Peyer's patch (tissue), 4 donors: ENCODE data around the gene PALLD. TPM values are rescaled to one million over a fixed set of nuclear protein-coding genes. Genes with fewer than 3 reads are reported as not detected.
A peak's percentile ranks its signal among the peaks of the same experiment; 100 is the strongest.

Experiments used
- DNase-seq, 3 donors: peaks; one replicate each; pipeline ENCODE4 v3.0.0-alpha.2; 2017 to 2019
- H3K27ac ChIP-seq, 4 donors: fragments of 200-600 bp; sonication (generic); one replicate each; pipeline ENCODE4 v1.5.1; 2016 to 2019
- H3K27me3 ChIP-seq, 2 donors: fragments of 200-600 bp; sonication (generic); one replicate each; pipeline ENCODE4 v1.5.1; 2019
- H3K36me3 ChIP-seq, 3 donors: fragments of 200-600 bp; sonication (generic); one replicate each; pipeline ENCODE4 v1.5.1; 2016 to 2019
- H3K4me1 ChIP-seq, 4 donors: fragments of 200-600 bp; sonication (generic); one replicate each; pipeline ENCODE4 v1.5.1; 2016 to 2019
- H3K4me3 ChIP-seq, 4 donors: fragments of 200-600 bp; sonication (generic); 1 replicate in 3 of 4; 2 replicates in 1 of 4; pipeline ENCODE4 v1.5.1; 2016 to 2019; ENCODE audit warnings: mild to moderate bottlenecking in 1 of 4
- H3K9me3 ChIP-seq, 4 donors: fragments of 200-600 bp; sonication (generic); one replicate each; pipeline ENCODE4 v1.5.1; 2016 to 2019; ENCODE audit warnings: mild to moderate bottlenecking in 1 of 4
- CTCF ChIP-seq, 6 experiments: fragments of 450-650 bp in 4 of 6; fragments of 200-600 bp in 2 of 6; sonication (generic) in 1 of 6; IDR thresholded peaks; one replicate each; pipeline ENCODE4 v1.5.1; 2017 to 2019; ENCODE audit warnings: antibody characterized with exemption in 6 of 6, mild to moderate bottlenecking in 3 of 6, moderate library complexity in 1 of 6
- POLR2A ChIP-seq, 2 donors: fragments of 450-650 bp; IDR thresholded peaks; one replicate each; pipeline ENCODE4 v1.5.1; 2017; ENCODE audit warnings: antibody characterized with exemption in 2 of 2, mild to moderate bottlenecking in 2 of 2, moderate library complexity in 2 of 2
- total RNA-seq, 4 donors: library from RNA; depleted of rRNA; stranded (reverse); fragments of >200 nt; gene quantifications; one replicate each; pipeline ENCODE4 v1.1.0, GENCODE V29; 2016

Gene PALLD
- total RNA-seq, 4 donors from 2014 or later = 68.0 to 175 (median 78.4) TPM

DNA sequence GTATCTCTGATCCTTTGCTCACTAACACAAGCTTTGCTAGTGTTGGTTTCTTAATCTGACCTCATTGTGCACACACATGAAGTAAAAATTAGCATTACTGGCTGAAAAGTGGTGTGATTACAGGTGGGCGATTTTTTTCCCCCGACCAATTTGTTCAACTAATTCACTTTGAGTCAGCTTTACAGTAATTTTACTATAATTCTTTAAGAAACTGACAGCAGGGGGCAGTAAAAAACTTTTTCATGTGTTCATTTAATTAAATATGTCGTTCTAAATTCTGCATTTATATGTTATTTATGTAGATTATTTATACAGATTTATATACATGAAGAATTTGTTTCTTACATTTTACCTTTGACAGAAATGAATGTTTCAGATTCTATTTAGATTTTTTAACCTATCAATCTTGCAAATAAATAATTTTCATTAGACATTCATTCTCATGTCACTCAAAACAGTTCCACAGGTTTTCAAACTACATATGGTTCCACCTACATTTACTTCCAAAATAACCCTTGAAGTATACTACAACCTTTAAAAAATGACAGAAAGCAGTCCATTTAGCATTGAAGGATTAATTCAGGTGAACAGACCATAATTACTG, 17.5 kb downstream of the PALLD start:
- H3K27me3 ChIP-seq = no peaks in the 10 kb centered on the region
- no peaks in the 10 kb centered on the region for H3K4me1 ChIP-seq
- no peaks in the 10 kb centered on the region for H3K9me3 ChIP-seq
- no peak for DNase-seq
- no peak overlapping the region for H3K27ac ChIP-seq
- no peaks in the 10 kb centered on the region for H3K36me3 ChIP-seq
- no peak for TF ChIP-seq POLR2A (IDR thresholded peaks at IDR 0.05)
- TF ChIP-seq CTCF (IDR thresholded peaks at IDR 0.05) = peak in 5 of 6 experiments; percentile 15 to 46 (median 44)
- no peak overlapping the region for H3K4me3 ChIP-seq

GRCh38 chr4:168515222-168516011, 18.6 kb downstream of the PALLD start:
- Histone ChIP-seq H3K9me3 (no peaks in the 10 kb centered on the region), H3K27ac (no peak overlapping the region), H3K4me1 (no peaks in the 10 kb centered on the region), H3K27me3 (no peaks in the 10 kb centered on the region), H3K4me3 (no peak overlapping the region), H3K36me3 (no peaks in the 10 kb centered on the region)
- DNase-seq = no peak
- TF ChIP-seq CTCF (IDR thresholded peaks at IDR 0.05) (no peak), POLR2A (IDR thresholded peaks at IDR 0.05) (no peak)

DNA sequence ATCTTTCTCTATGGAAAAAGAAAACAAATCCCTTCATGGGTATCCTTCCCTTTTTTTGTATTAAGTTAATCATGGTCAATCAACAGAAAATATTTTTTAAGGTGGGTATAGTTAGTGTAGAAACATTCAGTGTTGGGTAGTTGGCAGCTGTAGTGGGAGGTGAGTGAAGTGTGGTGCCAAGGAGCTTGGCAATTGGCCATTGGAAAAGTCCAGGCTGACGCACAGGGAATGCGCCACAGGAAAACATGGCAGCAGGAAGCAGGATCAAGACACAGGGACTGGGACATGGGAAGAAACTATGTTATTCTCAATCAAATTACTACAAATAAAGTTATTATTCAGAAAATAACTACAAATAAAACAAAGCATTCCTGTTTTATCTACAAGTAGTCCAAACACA, 20.0 kb downstream of the PALLD start:
- no peak for TF ChIP-seq CTCF (IDR thresholded peaks at IDR 0.05)
- TF ChIP-seq POLR2A (IDR thresholded peaks at IDR 0.05) = no peak
- no peaks in the 10 kb centered on the region for H3K36me3 ChIP-seq
- H3K27ac ChIP-seq = no peak overlapping the region
- H3K4me3 ChIP-seq = no peak overlapping the region
- no peaks in the 10 kb centered on the region for H3K4me1 ChIP-seq
- no peaks in the 10 kb centered on the region for H3K9me3 ChIP-seq
- no peak for DNase-seq
- no peaks in the 10 kb centered on the region for H3K27me3 ChIP-seq

GRCh38 chr4:168519576-168519975, 22.7 kb downstream of the PALLD start:
- TF ChIP-seq POLR2A (IDR thresholded peaks at IDR 0.05) = no peak
- TF ChIP-seq CTCF (IDR thresholded peaks at IDR 0.05) = no peak
- H3K36me3 ChIP-seq = no peaks in the 10 kb centered on the region

DNA sequence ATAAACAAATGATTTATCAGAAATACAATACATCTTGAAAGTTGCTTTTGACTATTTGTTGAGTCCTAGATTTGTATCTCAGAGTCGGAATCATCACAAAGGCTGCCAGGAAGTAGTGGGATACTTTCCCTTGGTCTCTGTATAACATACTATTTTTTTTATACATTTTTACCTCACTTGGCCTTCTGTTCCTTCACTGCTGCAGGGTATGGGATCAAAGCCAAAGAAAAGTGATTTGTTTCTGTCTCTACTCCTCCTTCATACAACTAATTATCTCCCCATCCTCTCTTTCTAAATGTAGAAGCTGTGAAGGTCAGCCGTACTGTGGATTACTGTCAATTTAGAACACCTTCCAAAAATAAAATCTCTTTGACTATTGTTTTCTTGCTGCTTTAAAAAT, 24.9 kb downstream of the PALLD start:
- Histone ChIP-seq H3K36me3 (no peaks in the 10 kb centered on the region), H3K4me3 (no peak overlapping the region), H3K9me3 (no peaks in the 10 kb centered on the region), H3K27ac (no peak overlapping the region), H3K27me3 (no peaks in the 10 kb centered on the region), H3K4me1 (no peaks in the 10 kb centered on the region)
- DNase-seq = no peak
- TF ChIP-seq CTCF (IDR thresholded peaks at IDR 0.05) = no peak
- no peak for TF ChIP-seq POLR2A (IDR thresholded peaks at IDR 0.05)

More at GRCh38 chr4:168519576-168519975, 22.7 kb downstream of the PALLD start:
- no peaks in the 10 kb centered on the region for H3K9me3 ChIP-seq
- no peak overlapping the region for H3K4me3 ChIP-seq
- DNase-seq = no peak
- H3K4me1 ChIP-seq = no peaks in the 10 kb centered on the region
- H3K27ac ChIP-seq = no peak overlapping the region
- no peaks in the 10 kb centered on the region for H3K27me3 ChIP-seq
